ENCODE data around the gene VPS45.

- no peak for TF ChIP-seq CTCF (IDR thresholded peaks at IDR 0.05)
- TF ChIP-seq EP300 (IDR thresholded peaks at IDR 0.05), result no peak
- TF ChIP-seq POLR2A (IDR thresholded peaks at IDR 0.05), result no peak
Observed at GRCh38 chr1:150152182-150152536, 84.6 kb downstream of the VPS45 start.

Measured in ovary (tissue), 3 donors.